HFFc6 (cell line): ENCODE data around the gene RPP25L. TPM values are rescaled to one million over a fixed set of nuclear protein-coding genes. Genes with fewer than 3 reads are reported as not detected.

ENCODE experiments used
- DNase-seq: peaks from one replicate; pipeline ENCODE4 v3.0.0-alpha.2; 2018
- H3K27ac Mint-ChIP-seq: 2 replicates; pipeline ENCODE4 v1.8.0; 2020; ENCODE audit warnings: mild to moderate bottlenecking, mixed read lengths
- H3K27me3 Mint-ChIP-seq: 2 replicates; pipeline ENCODE4 v1.8.0; 2021; ENCODE audit warnings: mild to moderate bottlenecking, moderate library complexity, mixed read lengths; ENCODE audit not compliant: insufficient read depth
- H3K36me3 Mint-ChIP-seq: 2 replicates; pipeline ENCODE4 v1.8.0; 2021; ENCODE audit warnings: low read depth, mixed read lengths
- H3K4me1 Mint-ChIP-seq: 2 replicates; pipeline ENCODE4 v1.8.0; 2020; ENCODE audit warnings: low read depth, mixed read lengths
- H3K4me3 Mint-ChIP-seq: 2 replicates; pipeline ENCODE4 v1.8.0; 2020; ENCODE audit warnings: mild to moderate bottlenecking, moderate library complexity, mixed read lengths
- H3K9me3 Mint-ChIP-seq: 2 replicates; pipeline ENCODE4 v1.8.0; 2020; ENCODE audit warnings: mild to moderate bottlenecking, mixed read lengths
- total RNA-seq, 6 experiments: library from RNA; stranded (reverse); fragmentation: NEBNext Ultra II Directional; extraction: Animal tissue kit (Norgen Biotek cat#: 25700); gene quantifications; 2 replicates in 1 of 6; 3 replicates in 5 of 6; pipeline ENCODE4 v1.2.3, GENCODE V29; 2021
- TF ChIP-seq, protein P1 (sequence below): fragments of 200-600 bp; sonication (generic); IDR thresholded peaks from 2 replicates; pipeline ENCODE4 v1.5.0; 2021; ENCODE audit warnings: antibody characterized with exemption, mild to moderate bottlenecking

The RPP25L gene
- total RNA-seq, 6 experiments from 2014 or later: 16.1 to 22.0 (median 19.6) TPM

DNA sequence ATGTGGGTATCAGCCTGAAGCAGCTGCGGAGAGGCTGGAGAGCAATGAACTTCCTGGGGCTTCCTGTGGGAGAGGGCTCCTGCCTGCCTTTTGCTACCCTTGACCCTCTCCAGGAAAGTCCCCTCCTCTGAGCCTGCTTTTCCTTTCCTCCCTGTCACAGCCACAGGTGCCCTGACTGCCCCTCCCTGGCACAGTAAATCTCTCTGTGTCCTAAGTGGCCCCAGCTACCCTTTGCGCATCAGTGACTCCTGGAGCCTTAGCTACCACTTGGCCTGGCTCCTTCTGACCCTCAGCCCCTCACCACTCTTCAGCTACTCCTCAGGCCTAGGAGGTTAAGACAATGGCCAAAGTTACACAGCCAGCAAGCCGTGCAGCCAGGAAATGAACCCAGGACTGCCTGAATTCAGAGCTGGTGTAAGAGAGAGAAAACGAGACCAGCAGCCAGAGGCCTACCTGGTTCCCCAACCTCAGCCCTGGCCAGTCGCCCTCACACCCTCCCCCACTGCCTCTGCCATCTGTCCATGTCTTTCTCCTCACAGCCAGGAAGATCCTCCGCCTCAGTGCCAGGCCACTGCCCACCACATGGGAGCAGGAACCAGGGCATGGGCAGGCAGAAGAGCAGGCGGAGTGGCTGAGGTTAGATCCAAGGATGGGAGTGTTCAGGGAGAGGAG, 41.0 kb downstream of the RPP25L start:
- H3K27ac Mint-ChIP-seq: no peak overlapping the region
- DNase-seq: no peak
- TF ChIP-seq, protein P1, sequence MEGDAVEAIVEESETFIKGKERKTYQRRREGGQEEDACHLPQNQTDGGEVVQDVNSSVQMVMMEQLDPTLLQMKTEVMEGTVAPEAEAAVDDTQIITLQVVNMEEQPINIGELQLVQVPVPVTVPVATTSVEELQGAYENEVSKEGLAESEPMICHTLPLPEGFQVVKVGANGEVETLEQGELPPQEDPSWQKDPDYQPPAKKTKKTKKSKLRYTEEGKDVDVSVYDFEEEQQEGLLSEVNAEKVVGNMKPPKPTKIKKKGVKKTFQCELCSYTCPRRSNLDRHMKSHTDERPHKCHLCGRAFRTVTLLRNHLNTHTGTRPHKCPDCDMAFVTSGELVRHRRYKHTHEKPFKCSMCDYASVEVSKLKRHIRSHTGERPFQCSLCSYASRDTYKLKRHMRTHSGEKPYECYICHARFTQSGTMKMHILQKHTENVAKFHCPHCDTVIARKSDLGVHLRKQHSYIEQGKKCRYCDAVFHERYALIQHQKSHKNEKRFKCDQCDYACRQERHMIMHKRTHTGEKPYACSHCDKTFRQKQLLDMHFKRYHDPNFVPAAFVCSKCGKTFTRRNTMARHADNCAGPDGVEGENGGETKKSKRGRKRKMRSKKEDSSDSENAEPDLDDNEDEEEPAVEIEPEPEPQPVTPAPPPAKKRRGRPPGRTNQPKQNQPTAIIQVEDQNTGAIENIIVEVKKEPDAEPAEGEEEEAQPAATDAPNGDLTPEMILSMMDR: no peak
- no peaks in the 10 kb centered on the region for H3K36me3 Mint-ChIP-seq
- H3K9me3 Mint-ChIP-seq: no peaks in the 10 kb centered on the region
- H3K4me1 Mint-ChIP-seq: no peaks in the 10 kb centered on the region
- H3K27me3 Mint-ChIP-seq: peaks cover 43% of the 10 kb centered on the region
- no peak overlapping the region for H3K4me3 Mint-ChIP-seq

- TF ChIP-seq, protein P1: no peak
- Mint-ChIP-seq H3K4me3 (no peak overlapping the region), H3K36me3 (no peaks in the 10 kb centered on the region), H3K27ac (no peak overlapping the region), H3K27me3 (peaks cover 43% of the 10 kb centered on the region), H3K9me3 (no peaks in the 10 kb centered on the region), H3K4me1 (no peaks in the 10 kb centered on the region)
- no peak for DNase-seq
Observed at GRCh38 chr9:34570376-34570775, 41.5 kb downstream of the RPP25L start.

DNA sequence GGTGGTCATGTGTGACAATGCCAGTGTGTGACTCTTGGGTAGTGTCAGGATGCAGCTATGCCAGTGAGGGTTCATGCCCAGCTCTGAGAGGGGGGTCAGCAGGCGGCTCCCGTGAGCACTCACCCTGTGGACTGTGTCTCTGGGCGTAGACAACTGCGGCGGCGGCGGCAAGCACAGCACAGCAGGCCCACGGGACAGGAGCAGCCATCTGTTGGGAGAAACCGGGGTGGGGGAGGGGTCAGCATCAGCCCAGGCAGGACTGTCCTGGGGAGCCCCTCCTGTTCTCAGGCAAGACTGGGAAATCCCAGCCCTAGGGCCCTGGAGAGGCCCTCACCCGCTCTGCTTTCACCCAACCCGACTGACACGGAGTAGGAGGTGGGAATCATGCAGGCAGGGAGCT, 43.1 kb downstream of the RPP25L start:
- Mint-ChIP-seq H3K27ac (no peak overlapping the region), H3K27me3 (peaks cover 42% of the 10 kb centered on the region), H3K9me3 (no peaks in the 10 kb centered on the region)

DNA sequence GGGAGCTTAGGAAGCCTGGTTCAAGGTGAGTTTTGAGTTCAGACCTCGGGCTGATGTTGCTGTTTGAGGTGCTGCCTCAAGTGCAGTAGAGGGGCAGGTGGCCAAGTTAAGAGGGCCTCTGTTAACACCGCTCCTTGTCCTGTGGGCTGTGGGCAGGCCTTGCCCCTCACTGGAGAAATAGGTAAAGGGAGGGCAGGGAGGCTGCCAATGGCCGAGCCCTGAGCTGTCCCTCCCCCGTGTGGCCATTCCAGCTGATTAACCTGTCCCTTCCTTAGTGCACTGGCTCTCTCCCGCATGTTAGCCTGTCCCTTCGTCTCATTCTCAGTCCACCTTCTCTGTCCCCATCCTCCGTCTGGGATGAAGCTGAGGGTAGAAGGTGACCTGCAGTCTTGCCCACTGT, 43.8 kb downstream of the RPP25L start:
- DNase-seq: no peak
- Mint-ChIP-seq H3K27ac (no peak overlapping the region), H3K4me1 (no peaks in the 10 kb centered on the region), H3K27me3 (peaks cover 43% of the 10 kb centered on the region), H3K4me3 (no peak overlapping the region), H3K36me3 (no peaks in the 10 kb centered on the region), H3K9me3 (no peaks in the 10 kb centered on the region)
- TF ChIP-seq, protein P1: no peak

More for the DNA sequence above, 43.1 kb downstream of the RPP25L start:
- Mint-ChIP-seq H3K4me3 (no peak overlapping the region), H3K4me1 (no peaks in the 10 kb centered on the region), H3K36me3 (no peaks in the 10 kb centered on the region)
- TF ChIP-seq, protein P1: no peak
- no peak for DNase-seq

- peaks cover 4% of the 10 kb centered on the region; the same call in 1 of the 2 replicates for H3K36me3 Mint-ChIP-seq
- H3K4me3 Mint-ChIP-seq: no peak overlapping the region
- H3K4me1 Mint-ChIP-seq: no peaks in the 10 kb centered on the region
- 0 out of 2 replicates have a peak, but pooled peaks cover 3% of the 10 kb centered on the region for H3K9me3 Mint-ChIP-seq
- H3K27ac Mint-ChIP-seq: no peak overlapping the region
- DNase-seq: no peak
- H3K27me3 Mint-ChIP-seq: peaks cover 51% of the 10 kb centered on the region
- TF ChIP-seq, protein P1: no peak
Observed at GRCh38 chr9:34566972-34567371, 44.9 kb downstream of the RPP25L start.
